ENCODE data around the gene CASKIN2. TPM values are rescaled to one million over a fixed set of nuclear protein-coding genes. Genes with fewer than 3 reads are reported as not detected.
"Not testable (repeated sequence)": the region's sequence is repeated elsewhere in the genome, so short reads cannot be mapped to it uniquely, and the experiment has no call there.

CASKIN2 gene
- polyA plus RNA-seq, 6 donors from 2014 or later: 0.29 TPM; not detected in 5

- H3K36me3 Mint-ChIP-seq: peaks cover 0 to 8% of the 10 kb centered on the region in 2 donors
- H3K27ac Mint-ChIP-seq: peak overlapping the region in 1 of 6 donors; percentile 85
- H3K4me1 Mint-ChIP-seq: peaks cover 18 to 24% (median 20%) of the 10 kb centered on the region in 3 donors
- no peak for DNase-seq
- no peak for ATAC-seq (ENCODE audit: low read depth in 2 of 2)
- no peaks in the 10 kb centered on the region for H3K9me3 Mint-ChIP-seq
- H3K4me3 Mint-ChIP-seq: no peak overlapping the region
- H3K27me3 Mint-ChIP-seq: no peaks in the 10 kb centered on the region
Measured at GRCh38 chr17:75480281-75480680, 35.1 kb downstream of the CASKIN2 start.

GRCh38 chr17:75478508-75478907 is 36.8 kb downstream of the CASKIN2 start:
- Mint-ChIP-seq H3K27me3 (no peaks in the 10 kb centered on the region), H3K4me1 (peaks cover 14 to 24% (median 18%) of the 10 kb centered on the region in 3 donors), H3K27ac (no peak overlapping the region), H3K36me3 (peaks cover 0 to 8% of the 10 kb centered on the region in 2 donors), H3K9me3 (no peaks in the 10 kb centered on the region), H3K4me3 (no peak overlapping the region)
- ATAC-seq (ENCODE audit: low read depth in 2 of 2) (no peak), DNase-seq (no peak)

GRCh38 chr17:75477490-75477862 is 37.9 kb downstream of the CASKIN2 start:
- H3K27me3 Mint-ChIP-seq; DNase-seq; ATAC-seq (ENCODE audit: low read depth in 2 of 2); H3K9me3 Mint-ChIP-seq; H3K27ac Mint-ChIP-seq: not testable (repeated sequence)
- peaks cover 0 to 15% of the 10 kb centered on the region in 2 donors for H3K36me3 Mint-ChIP-seq
- peaks cover 12 to 18% (median 16%) of the 10 kb centered on the region in 3 donors for H3K4me1 Mint-ChIP-seq
- peak overlapping the region in 1 of 8 donors; percentile 22 for H3K4me3 Mint-ChIP-seq

GRCh38 chr17:75476752-75477489 is 38.4 kb downstream of the CASKIN2 start:
- no peaks in the 10 kb centered on the region for H3K27me3 Mint-ChIP-seq
- no peak overlapping the region for H3K4me3 Mint-ChIP-seq
- peaks cover 12 to 18% (median 16%) of the 10 kb centered on the region in 3 donors for H3K4me1 Mint-ChIP-seq
- peaks cover 0 to 18% of the 10 kb centered on the region in 2 donors for H3K36me3 Mint-ChIP-seq
- H3K27ac Mint-ChIP-seq: no peak overlapping the region
- ATAC-seq (ENCODE audit: low read depth in 2 of 2) (no peak), DNase-seq (no peak)
- no peaks in the 10 kb centered on the region for H3K9me3 Mint-ChIP-seq

GRCh38 chr17:75476271-75476671 is 39.1 kb downstream of the CASKIN2 start:
- Mint-ChIP-seq H3K36me3 (peaks cover 0 to 18% of the 10 kb centered on the region in 2 donors), H3K9me3 (no peaks in the 10 kb centered on the region), H3K4me1 (peaks cover 10 to 17% (median 16%) of the 10 kb centered on the region in 3 donors), H3K4me3 (no peak overlapping the region), H3K27me3 (no peaks in the 10 kb centered on the region), H3K27ac (no peak overlapping the region)
- no peak for ATAC-seq (ENCODE audit: low read depth in 2 of 2)
- DNase-seq: no peak

- Mint-ChIP-seq H3K4me3 (no peak overlapping the region), H3K27ac (peak overlapping the region in 1 of 6 donors; percentile 43), H3K36me3 (peaks cover 0 to 18% of the 10 kb centered on the region in 2 donors), H3K9me3 (no peaks in the 10 kb centered on the region), H3K27me3 (no peaks in the 10 kb centered on the region), H3K4me1 (peaks cover 6 to 13% (median 12%) of the 10 kb centered on the region in 3 donors)
- ATAC-seq (ENCODE audit: low read depth in 2 of 2): no peak
- DNase-seq: no peak
Measured at GRCh38 chr17:75475851-75476250, 39.5 kb downstream of the CASKIN2 start.

GRCh38 chr17:75475144-75475835 is 40.0 kb downstream of the CASKIN2 start:
- DNase-seq (no peak), ATAC-seq (ENCODE audit: low read depth in 2 of 2) (no peak)
- no peak overlapping the region for H3K4me3 Mint-ChIP-seq
- no peaks in the 10 kb centered on the region for H3K9me3 Mint-ChIP-seq
- no peaks in the 10 kb centered on the region for H3K27me3 Mint-ChIP-seq
- H3K36me3 Mint-ChIP-seq: peaks cover 0 to 18% of the 10 kb centered on the region in 2 donors
- peaks cover 3 to 10% (median 10%) of the 10 kb centered on the region in 3 donors for H3K4me1 Mint-ChIP-seq
- peak overlapping the region in 2 of 6 donors; percentile 15 to 43 for H3K27ac Mint-ChIP-seq

GRCh38 chr17:75474736-75475135 is 40.6 kb downstream of the CASKIN2 start:
- Mint-ChIP-seq H3K36me3 (peaks cover 0 to 18% of the 10 kb centered on the region in 2 donors), H3K4me3 (no peak overlapping the region), H3K9me3 (no peaks in the 10 kb centered on the region), H3K4me1 (peaks cover 3 to 10% (median 10%) of the 10 kb centered on the region in 3 donors), H3K27me3 (no peaks in the 10 kb centered on the region), H3K27ac (peak overlapping the region in 1 of 6 donors; percentile 15)
- ATAC-seq (ENCODE audit: low read depth in 2 of 2): no peak
- DNase-seq: no peak

GRCh38 chr17:75473246-75473645 is 42.1 kb downstream of the CASKIN2 start:
- Mint-ChIP-seq H3K4me3 (no peak overlapping the region), H3K27me3 (no peaks in the 10 kb centered on the region), H3K36me3 (peaks cover 0 to 18% of the 10 kb centered on the region in 2 donors), H3K4me1 (peaks cover 3 to 10% (median 10%) of the 10 kb centered on the region in 3 donors), H3K9me3 (no peaks in the 10 kb centered on the region), H3K27ac (no peak overlapping the region)
- DNase-seq (no peak), ATAC-seq (ENCODE audit: low read depth in 2 of 2) (no peak)

- Mint-ChIP-seq H3K4me1 (peaks cover 3 to 16% (median 13%) of the 10 kb centered on the region in 3 donors), H3K27me3 (no peaks in the 10 kb centered on the region), H3K4me3 (peak overlapping the region in 1 of 8 donors; percentile 44), H3K27ac (peak overlapping the region in 1 of 6 donors; percentile 70), H3K36me3 (peaks cover 4 to 18% of the 10 kb centered on the region in 2 donors), H3K9me3 (no peaks in the 10 kb centered on the region)
- DNase-seq (no peak), ATAC-seq (ENCODE audit: low read depth in 2 of 2) (no peak)
Measured at GRCh38 chr17:75472119-75472518, 43.2 kb downstream of the CASKIN2 start.

- Mint-ChIP-seq H3K9me3 (no peaks in the 10 kb centered on the region), H3K27me3 (no peaks in the 10 kb centered on the region), H3K4me3 (no peak overlapping the region), H3K4me1 (peaks cover 0 to 13% (median 13%) of the 10 kb centered on the region in 3 donors), H3K36me3 (peaks cover 4 to 12% of the 10 kb centered on the region in 2 donors), H3K27ac (no peak overlapping the region)
- no peak for ATAC-seq (ENCODE audit: low read depth in 2 of 2)
- DNase-seq: no peak
Measured at GRCh38 chr17:75471207-75471606, 44.1 kb downstream of the CASKIN2 start.

GRCh38 chr17:75468779-75469373 is 46.5 kb downstream of the CASKIN2 start:
- Mint-ChIP-seq H3K27me3 (no peaks in the 10 kb centered on the region), H3K27ac (no peak overlapping the region), H3K4me3 (no peak overlapping the region), H3K36me3 (peaks cover 4 to 10% of the 10 kb centered on the region in 2 donors), H3K9me3 (no peaks in the 10 kb centered on the region), H3K4me1 (peaks cover 6 to 26% (median 24%) of the 10 kb centered on the region in 3 donors)
- no peak for DNase-seq
- ATAC-seq (ENCODE audit: low read depth in 2 of 2): no peak

GRCh38 chr17:75468291-75468754 is 47.0 kb downstream of the CASKIN2 start:
- Mint-ChIP-seq H3K27me3 (no peaks in the 10 kb centered on the region), H3K27ac (no peak overlapping the region), H3K36me3 (peaks cover 4 to 10% of the 10 kb centered on the region in 2 donors), H3K4me1 (peaks cover 7 to 32% (median 29%) of the 10 kb centered on the region in 3 donors), H3K9me3 (no peaks in the 10 kb centered on the region), H3K4me3 (no peak overlapping the region)
- no peak for ATAC-seq (ENCODE audit: low read depth in 2 of 2)
- no peak for DNase-seq

All from naive B cell (primary cell).